Neural cell (in vitro differentiated cells): Measurements from ENCODE around the gene MYO18A.

Experiments used
- CTCF ChIP-seq: fragments of 450-650 bp; IDR thresholded peaks from 2 replicates; pipeline ENCODE4 v1.5.1; 2014; ENCODE audit warnings: antibody characterized with exemption, mild to moderate bottlenecking, moderate library complexity; ENCODE audit not compliant: poor library complexity, severe bottlenecking
- EP300 ChIP-seq: fragments of 450-650 bp; conservative IDR thresholded peaks from 2 replicates; pipeline ENCODE4 v1.6.1; 2014; ENCODE audit warnings: antibody characterized with exemption, mild to moderate bottlenecking, moderate library complexity; ENCODE audit not compliant: poor library complexity, severe bottlenecking
- EZH2 ChIP-seq: fragments of 200-600, 300-800 bp; shearing (Covaris generic), sonication (generic); IDR thresholded peaks from 2 replicates; pipeline ENCODE4 v1.6.1; 2014; ENCODE audit warnings: antibody characterized with exemption, low read length, borderline replicate concordance, mild to moderate bottlenecking; ENCODE audit not compliant: insufficient read depth, poor library complexity, severe bottlenecking
- POLR2AphosphoS5 ChIP-seq: IDR thresholded peaks from 2 replicates; pipeline ENCODE4 v1.6.1; 2012
- RAD21 ChIP-seq: fragments of 450-650 bp; conservative IDR thresholded peaks from 2 replicates; pipeline ENCODE4 v1.6.1; 2014; ENCODE audit warnings: antibody characterized with exemption, mild to moderate bottlenecking, moderate library complexity
- TAF1 ChIP-seq: IDR thresholded peaks from 2 replicates; pipeline ENCODE4 v1.6.1; 2012; ENCODE audit warnings: low read depth
- TF ChIP-seq, protein P1 (sequence below): IDR thresholded peaks from 2 replicates; pipeline ENCODE4 v1.6.1; 2012; ENCODE audit warnings: borderline replicate concordance

DNA sequence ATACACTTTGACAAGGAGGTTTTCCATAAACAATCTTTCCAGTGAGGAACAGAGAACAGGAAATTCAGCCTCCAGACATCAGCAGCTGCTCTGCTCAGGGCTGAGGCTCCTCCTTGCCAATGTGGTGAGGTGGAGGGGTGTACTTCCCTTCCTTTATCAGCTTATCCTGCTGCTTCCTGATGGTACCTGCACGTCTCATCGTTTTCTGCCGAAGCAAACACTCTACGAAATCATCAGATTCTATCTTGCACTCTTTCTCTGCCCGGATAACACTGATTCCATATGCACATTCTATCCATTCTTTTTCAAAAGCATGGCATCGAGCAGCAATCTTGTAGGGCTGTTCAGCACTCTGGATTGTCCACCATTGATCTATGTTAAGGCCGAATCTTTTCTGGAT is 159.0 kb downstream of the MYO18A start:
- TF ChIP-seq CTCF: no peak
- TF ChIP-seq POLR2AphosphoS5: no peak
- TF ChIP-seq TAF1: no peak
- no peak for TF ChIP-seq EZH2
- TF ChIP-seq EP300: no peak
- no peak for TF ChIP-seq RAD21
- TF ChIP-seq, protein P1, sequence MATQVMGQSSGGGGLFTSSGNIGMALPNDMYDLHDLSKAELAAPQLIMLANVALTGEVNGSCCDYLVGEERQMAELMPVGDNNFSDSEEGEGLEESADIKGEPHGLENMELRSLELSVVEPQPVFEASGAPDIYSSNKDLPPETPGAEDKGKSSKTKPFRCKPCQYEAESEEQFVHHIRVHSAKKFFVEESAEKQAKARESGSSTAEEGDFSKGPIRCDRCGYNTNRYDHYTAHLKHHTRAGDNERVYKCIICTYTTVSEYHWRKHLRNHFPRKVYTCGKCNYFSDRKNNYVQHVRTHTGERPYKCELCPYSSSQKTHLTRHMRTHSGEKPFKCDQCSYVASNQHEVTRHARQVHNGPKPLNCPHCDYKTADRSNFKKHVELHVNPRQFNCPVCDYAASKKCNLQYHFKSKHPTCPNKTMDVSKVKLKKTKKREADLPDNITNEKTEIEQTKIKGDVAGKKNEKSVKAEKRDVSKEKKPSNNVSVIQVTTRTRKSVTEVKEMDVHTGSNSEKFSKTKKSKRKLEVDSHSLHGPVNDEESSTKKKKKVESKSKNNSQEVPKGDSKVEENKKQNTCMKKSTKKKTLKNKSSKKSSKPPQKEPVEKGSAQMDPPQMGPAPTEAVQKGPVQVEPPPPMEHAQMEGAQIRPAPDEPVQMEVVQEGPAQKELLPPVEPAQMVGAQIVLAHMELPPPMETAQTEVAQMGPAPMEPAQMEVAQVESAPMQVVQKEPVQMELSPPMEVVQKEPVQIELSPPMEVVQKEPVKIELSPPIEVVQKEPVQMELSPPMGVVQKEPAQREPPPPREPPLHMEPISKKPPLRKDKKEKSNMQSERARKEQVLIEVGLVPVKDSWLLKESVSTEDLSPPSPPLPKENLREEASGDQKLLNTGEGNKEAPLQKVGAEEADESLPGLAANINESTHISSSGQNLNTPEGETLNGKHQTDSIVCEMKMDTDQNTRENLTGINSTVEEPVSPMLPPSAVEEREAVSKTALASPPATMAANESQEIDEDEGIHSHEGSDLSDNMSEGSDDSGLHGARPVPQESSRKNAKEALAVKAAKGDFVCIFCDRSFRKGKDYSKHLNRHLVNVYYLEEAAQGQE: no peak
